H1 (cell line): ENCODE measurements around the gene KRTAP4-7. TPM values are rescaled to one million over a fixed set of nuclear protein-coding genes. Genes with fewer than 3 reads are reported as not detected.
"Not testable (repeated sequence)": the region's sequence is repeated elsewhere in the genome, so short reads cannot be mapped to it uniquely, and the experiment has no call there.

Experiments used
- CTCF ChIA-PET: fragments of 300-600 bp; sonication (Branson Sonifier 250); formaldehyde crosslinking; loops from one replicate; lab custom pipeline; 2021; ENCODE audit not compliant: partially characterized antibody; lab: Charles Lee
- POLR2A ChIA-PET: fragments of 300-600 bp; sonication (Branson Sonifier 250); formaldehyde crosslinking; loops from one replicate; lab custom pipeline; 2021; ENCODE audit warnings: inconsistent platforms; ENCODE audit not compliant: partially characterized antibody; lab: Charles Lee
- DNase-seq, 2 experiments: peaks; one replicate each; pipeline versions ENCODE4 v3.0.0 to v3.0.0-alpha.2; 2010 to 2022; ENCODE audit warnings: low spot score in 2 of 2, low read depth in 1 of 2, mixed read lengths in 1 of 2
- FAIRE-seq: peaks from 2 replicates; lab custom pipeline; 2011; peaks lifted over from hg19 to GRCh38; lab: Jason Lieb, UNC
- H2AFZ ChIP-seq: 2 replicates; pipeline ENCODE4 v1.8.1; 2012; ENCODE audit warnings: low read length, inconsistent platforms
- H2AK5ac ChIP-seq: 2 replicates; pipeline ENCODE4 v1.6.1; 2013; ENCODE audit warnings: low read depth, low read length
- H2BK120ac ChIP-seq: replicated peaks from 2 replicates; pipeline ENCODE3; 2013; ENCODE audit warnings: low read depth, low read length, inconsistent platforms
- H2BK12ac ChIP-seq: 2 replicates; pipeline ENCODE4 v1.6.1; 2013; ENCODE audit warnings: low read depth, low read length
- H2BK15ac ChIP-seq: 2 replicates; pipeline ENCODE4 v1.6.1; 2013; ENCODE audit warnings: low read length
- H2BK20ac ChIP-seq: 2 replicates; pipeline ENCODE4 v1.6.1; 2013; ENCODE audit warnings: low read length
- H2BK5ac ChIP-seq: 2 replicates; pipeline ENCODE4 v1.6.1; 2013; ENCODE audit warnings: low read depth, low read length
- H3K14ac ChIP-seq: 2 replicates; pipeline ENCODE4 v1.6.1; 2013; ENCODE audit warnings: inconsistent platforms; ENCODE audit not compliant: insufficient read length
- H3K18ac ChIP-seq: 2 replicates; pipeline ENCODE4 v1.6.1; 2013; ENCODE audit warnings: low read length; ENCODE audit errors: extremely low read depth
- H3K23ac ChIP-seq: 2 replicates; pipeline ENCODE4 v1.6.1; 2013; ENCODE audit warnings: inconsistent platforms; ENCODE audit not compliant: insufficient read length
- H3K23me2 ChIP-seq: 2 replicates; pipeline ENCODE4 v1.6.1; 2013; ENCODE audit warnings: low read depth, low read length
- H3K27ac ChIP-seq: 2 replicates; pipeline ENCODE4 v1.6.1; 2011; ENCODE audit warnings: low read depth, low read length, inconsistent platforms
- H3K27me3 ChIP-seq, 4 experiments: replicated peaks in 1 of 4; 1 replicate in 1 of 4; 2 replicates in 3 of 4; pipeline versions ENCODE4 v1.6.1 to v1.8.1; 2011 to 2013; ENCODE audit warnings: low read length in 3 of 4, mild to moderate bottlenecking in 3 of 4, inconsistent platforms in 2 of 4, mixed read lengths in 2 of 4, moderate library complexity in 1 of 4; ENCODE audit not compliant: control insufficient read depth in 3 of 4, insufficient read depth in 3 of 4; ENCODE audit errors: extremely low read depth in 1 of 4
- H3K36me3 ChIP-seq, 4 experiments: 2 replicates each; pipeline versions ENCODE4 v1.6.1 to v1.8.1; 2011 to 2013; ENCODE audit warnings: mild to moderate bottlenecking in 4 of 4, low read length in 3 of 4, moderate library complexity in 2 of 4, control low read depth in 1 of 4, inconsistent platforms in 1 of 4; ENCODE audit not compliant: insufficient read depth in 4 of 4, control insufficient read depth in 2 of 4
- H3K4ac ChIP-seq: replicated peaks from 2 replicates; pipeline ENCODE3; 2013; ENCODE audit warnings: low read length, low read depth, mixed read lengths, inconsistent platforms; ENCODE audit not compliant: insufficient read length
- H3K4me1 ChIP-seq, 4 experiments: replicated peaks in 1 of 4; 1 replicate in 1 of 4; 2 replicates in 3 of 4; pipeline versions ENCODE4 v1.6.1 to v1.8.1; 2011 to 2013; ENCODE audit warnings: low read length in 3 of 4, inconsistent platforms in 2 of 4, mixed read lengths in 1 of 4; ENCODE audit not compliant: insufficient read depth in 4 of 4, control insufficient read depth in 3 of 4
- H3K4me2 ChIP-seq, 2 experiments: 2 replicates each; pipeline versions ENCODE4 v1.6.1 to v1.8.1; 2011 to 2013; ENCODE audit warnings: low read depth in 2 of 2, low read length in 2 of 2, control low read depth in 1 of 2, inconsistent platforms in 1 of 2, mild to moderate bottlenecking in 1 of 2; ENCODE audit not compliant: insufficient read depth in 1 of 2
- H3K4me3 ChIP-seq, 4 experiments: fragments of 200-600, 300-600 bp in 1 of 4; sonication (generic), shearing (Covaris generic), sonication (Bioruptor Twin) in 1 of 4; 2 replicates each; pipeline versions ENCODE4 v1.5.1 to v1.8.1; 2011 to 2016; ENCODE audit warnings: low read length in 4 of 4, low read depth in 3 of 4, control low read depth in 2 of 4, inconsistent platforms in 2 of 4, mild to moderate bottlenecking in 2 of 4, mixed read lengths in 1 of 4, moderate library complexity in 1 of 4; ENCODE audit not compliant: insufficient read depth in 2 of 4; ENCODE audit errors: extremely low read depth in 1 of 4
- H3K56ac ChIP-seq: replicated peaks from 2 replicates; pipeline ENCODE3; 2013; ENCODE audit warnings: low read depth, mild to moderate bottlenecking, mixed read lengths, low read length, inconsistent platforms; ENCODE audit not compliant: insufficient read length
- H3K79me1 ChIP-seq: 2 replicates; pipeline ENCODE4 v1.6.1; 2013; ENCODE audit warnings: low read depth, low read length, control low read depth
- H3K79me2 ChIP-seq, 2 experiments: 2 replicates each; pipeline versions ENCODE4 v1.6.1 to v1.8.1; 2012 to 2013; ENCODE audit warnings: low read length in 2 of 2, mild to moderate bottlenecking in 2 of 2, inconsistent platforms in 1 of 2; ENCODE audit not compliant: insufficient read depth in 2 of 2, control insufficient read depth in 1 of 2
- H3K9ac ChIP-seq, 4 experiments: replicated peaks in 1 of 4; 1 replicate in 1 of 4; 2 replicates in 3 of 4; pipeline versions ENCODE4 v1.6.1 to v1.8.1; 2011 to 2013; ENCODE audit warnings: low read depth in 3 of 4, low read length in 3 of 4, control low read depth in 2 of 4, mild to moderate bottlenecking in 2 of 4, moderate library complexity in 2 of 4, inconsistent platforms in 1 of 4; ENCODE audit errors: extremely low read depth in 1 of 4
- H3K9me3 ChIP-seq, 2 experiments: 2 replicates each; pipeline versions ENCODE4 v1.6.1 to v1.8.1; 2012 to 2013; ENCODE audit warnings: mild to moderate bottlenecking in 2 of 2, moderate library complexity in 2 of 2, control low read depth in 1 of 2, inconsistent platforms in 1 of 2, low read depth in 1 of 2, low read length in 1 of 2, mixed read lengths in 1 of 2; ENCODE audit not compliant: insufficient read depth in 2 of 2
- H4K20me1 ChIP-seq, 2 experiments: replicated peaks in 1 of 2; 2 replicates each; pipeline versions ENCODE3 to v1.8.1; 2011 to 2013; ENCODE audit warnings: inconsistent platforms in 2 of 2, low read length in 2 of 2, mild to moderate bottlenecking in 1 of 2; ENCODE audit not compliant: insufficient read depth in 2 of 2, control insufficient read depth in 1 of 2
- H4K5ac ChIP-seq: 2 replicates; pipeline ENCODE4 v1.6.1; 2013; ENCODE audit warnings: low read length, low read depth, mixed read lengths, inconsistent platforms; ENCODE audit not compliant: insufficient read length
- H4K8ac ChIP-seq: 2 replicates; pipeline ENCODE4 v1.8.0; 2013; ENCODE audit warnings: mild to moderate bottlenecking, moderate library complexity, low read length, inconsistent platforms; ENCODE audit not compliant: insufficient read depth; ENCODE audit errors: extremely low read depth
- H4K91ac ChIP-seq: replicated peaks from 2 replicates; pipeline ENCODE3; 2013; ENCODE audit warnings: low read length, mixed read lengths, inconsistent platforms; ENCODE audit not compliant: insufficient read length
- ASH2L ChIP-seq: fragments of 200-600, 300-600 bp; sonication (generic); IDR thresholded peaks from one replicate; pipeline ENCODE4 v1.7.1; 2017; ENCODE audit warnings: low read length
- BCL11A ChIP-seq, 2 experiments: IDR thresholded peaks; one replicate each; pipeline ENCODE4 v1.6.1; 2011; ENCODE audit warnings: low read depth in 2 of 2, low read length in 2 of 2, mild to moderate bottlenecking in 2 of 2
- KDM1A ChIP-seq: fragments of 200-600, 300-600 bp; sonication (generic); IDR thresholded peaks from 2 replicates; pipeline ENCODE4 v1.7.1; 2016; ENCODE audit warnings: mild to moderate bottlenecking, low read length, borderline replicate concordance
- RFX5 ChIP-seq: IDR thresholded peaks from 2 replicates; pipeline ENCODE4 v1.6.1; 2011; ENCODE audit warnings: low read depth, low read length, improper control_type of control experiment, borderline replicate concordance
- TBP ChIP-seq: IDR thresholded peaks from 2 replicates; pipeline ENCODE4 v1.6.1; 2011; ENCODE audit warnings: low read depth, low read length, improper control_type of control experiment
- WGBS, 2 experiments: shearing (Covaris generic) in 1 of 2; methylation state at CpG; one replicate each; pipeline versions ENCODE4 v1.1.6 to v1.1.7; 2013 to 2015; ENCODE audit warnings: low lambda C conversion rate in 2 of 2, mixed read lengths in 2 of 2, inconsistent platforms in 1 of 2, low coverage in 1 of 2, missing lambda C conversion rate in 1 of 2; ENCODE audit not compliant: insufficient replicate concordance in 2 of 2, insufficient coverage in 1 of 2, insufficient read length in 1 of 2; ENCODE audit errors: extremely low coverage in 1 of 2, missing lambda C conversion rate in 1 of 2; 5-methylcytosine and 5-hydroxymethylcytosine counted together
- polyA plus RNA-seq, 7 experiments: library from polyadenylated mRNA; depleted of rRNA in 3 of 7; stranded (reverse) in 5 of 7; unstranded in 2 of 7; fragments of >200 nt in 5 of 7; fragments of 200-250 nt in 2 of 7; gene quantifications; 1 replicate in 5 of 7; 2 replicates in 1 of 7; 4 replicates in 1 of 7; pipeline versions ENCODE4 v1.2.1 to v1.2.3, GENCODE V29; 2011 to 2013; ENCODE audit warnings: missing spikeins in 2 of 7, mixed read lengths in 2 of 7
- total RNA-seq: library from RNA; stranded (reverse); fragmentation: NEBNext Ultra II Directional; extraction: Animal tissue kit (Norgen Biotek cat#: 25700); gene quantifications from 2 replicates; pipeline ENCODE4 v1.2.1, GENCODE V29; 2021

KRTAP4-7 gene
- total and polyA plus RNA-seq, 2 of the 8 experiments (the other 6 are each of a cell fraction or from before 2014, with no cell fraction given), result not detected

DNA sequence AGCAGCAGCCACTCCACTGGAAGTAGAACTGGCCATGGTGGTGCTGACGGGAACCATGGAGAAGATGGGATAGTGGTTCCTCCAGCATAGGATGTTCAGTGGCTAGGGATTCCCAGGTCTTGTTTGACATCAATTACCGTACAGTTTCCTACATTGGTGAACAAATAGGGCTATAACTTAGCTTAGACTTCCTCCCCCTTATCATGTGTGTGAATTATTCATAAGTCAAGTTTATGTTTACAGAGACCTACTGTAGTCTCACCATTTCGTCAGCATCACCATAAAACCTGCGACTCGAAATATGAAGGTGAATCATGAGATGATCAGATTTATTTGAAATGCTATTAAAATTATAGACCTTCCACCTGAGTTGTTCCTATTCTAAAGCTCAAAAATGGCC is 25.2 kb upstream of the KRTAP4-7 start (continued):
- no peak for TF ChIP-seq RFX5
- TF ChIP-seq TBP, result no peak
- TF ChIP-seq ASH2L, result no peak
- no peak for TF ChIP-seq KDM1A
- TF ChIP-seq BCL11A (IDR thresholded peaks at IDR 0.05; ENCODE audit: low read depth in 2 of 2, low read length in 2 of 2), result no peak

GRCh38 chr17:41059276-41060051 is 24.5 kb upstream of the KRTAP4-7 start:
- H3K56ac ChIP-seq, H2AK5ac ChIP-seq, H2AFZ ChIP-seq, H3K23ac ChIP-seq, DNase-seq, H3K18ac ChIP-seq, H3K27ac ChIP-seq, H2BK12ac ChIP-seq, H3K4me3 ChIP-seq, H3K14ac ChIP-seq, H2BK5ac ChIP-seq, H4K20me1 ChIP-seq, H3K4me2 ChIP-seq, H3K23me2 ChIP-seq, H3K4me1 ChIP-seq, H3K4ac ChIP-seq, H3K9me3 ChIP-seq, H3K36me3 ChIP-seq, H2BK120ac ChIP-seq, H4K5ac ChIP-seq, H3K9ac ChIP-seq, POLR2A ChIA-PET, H4K8ac ChIP-seq, H4K91ac ChIP-seq, H2BK20ac ChIP-seq, H2BK15ac ChIP-seq, FAIRE-seq, H3K79me2 ChIP-seq, H3K79me1 ChIP-seq, H3K27me3 ChIP-seq: not testable (repeated sequence)
- 85% methylated on average over 11 of the region's 31 CpGs; no CpG with 5 or more reads in 1 of the 2 experiments for WGBS, 2 experiments
- CTCF ChIA-PET, result interaction anchor here (1.0 kb wide), 1 partner anchor 11 kb away, joined by 3 read pairs; no protein-coding TSS in a partner anchor
